Mesenchymal stem cell (in vitro differentiated cells and primary cell): Measurements from ENCODE around the gene OR1N1.

Experiments
- DNase-seq: peaks from one replicate; pipeline ENCODE4 v3.0.0-alpha.2; 2013
- H2AFZ ChIP-seq: one replicate; pipeline ENCODE4 v1.6.1; 2013; ENCODE audit warnings: low read depth, mild to moderate bottlenecking, control low read depth, inconsistent platforms, low read length, moderate library complexity
- H2AK5ac ChIP-seq: 2 replicates; pipeline ENCODE4 v1.6.1; 2013; ENCODE audit warnings: low read length, moderate library complexity, mild to moderate bottlenecking, inconsistent platforms; ENCODE audit not compliant: severe bottlenecking
- H2BK120ac ChIP-seq: one replicate; pipeline ENCODE4 v1.6.1; 2013; ENCODE audit warnings: low read depth, mild to moderate bottlenecking, inconsistent platforms, low read length, moderate library complexity
- H2BK12ac ChIP-seq, 2 experiments: one replicate each; pipeline ENCODE4 v1.6.1; 2013; ENCODE audit warnings: inconsistent platforms in 2 of 2, low read length in 2 of 2, mild to moderate bottlenecking in 2 of 2, moderate library complexity in 2 of 2, control low read depth in 1 of 2
- H2BK15ac ChIP-seq: one replicate; pipeline ENCODE4 v1.6.1; 2013; ENCODE audit warnings: mild to moderate bottlenecking, low read depth, inconsistent platforms; ENCODE audit not compliant: poor library complexity, severe bottlenecking
- H2BK5ac ChIP-seq: 2 replicates; pipeline ENCODE4 v1.6.1; 2013; ENCODE audit warnings: low read depth, mild to moderate bottlenecking, low read length, control low read depth, inconsistent platforms; ENCODE audit not compliant: poor library complexity, severe bottlenecking
- H3K14ac ChIP-seq, 2 experiments: one replicate each; pipeline ENCODE4 v1.6.1; 2013; ENCODE audit warnings: inconsistent platforms in 2 of 2, low read length in 2 of 2, control low read depth in 1 of 2, mild to moderate bottlenecking in 1 of 2, moderate library complexity in 1 of 2
- H3K18ac ChIP-seq, 2 experiments: one replicate each; pipeline ENCODE4 v1.6.1; 2013; ENCODE audit warnings: inconsistent platforms in 2 of 2, low read length in 2 of 2, control low read depth in 1 of 2, low read depth in 1 of 2, mild to moderate bottlenecking in 1 of 2
- H3K23ac ChIP-seq, 2 experiments: one replicate each; pipeline ENCODE4 v1.6.1; 2013; ENCODE audit warnings: inconsistent platforms in 2 of 2, low read length in 2 of 2, mild to moderate bottlenecking in 2 of 2, moderate library complexity in 2 of 2, control low read depth in 1 of 2
- H3K27ac ChIP-seq: 2 replicates; pipeline ENCODE4 v1.5.1; 2013; ENCODE audit warnings: mild to moderate bottlenecking, moderate library complexity, low read length, control low read depth, inconsistent platforms; ENCODE audit not compliant: poor library complexity, severe bottlenecking
- H3K27me3 ChIP-seq, 2 experiments: 2 replicates each; pipeline versions ENCODE4 v1.6.1 to v1.7.0; 2013; ENCODE audit warnings: low read length in 2 of 2, mild to moderate bottlenecking in 2 of 2, moderate library complexity in 2 of 2, control low read depth in 1 of 2, inconsistent platforms in 1 of 2; ENCODE audit not compliant: control insufficient read depth in 1 of 2, insufficient read depth in 1 of 2
- H3K36me3 ChIP-seq, 2 experiments: 2 replicates each; pipeline versions ENCODE4 v1.6.1 to v1.7.0; 2013; ENCODE audit warnings: low read length in 2 of 2, control low read depth in 1 of 2, inconsistent platforms in 1 of 2, low read depth in 1 of 2, mild to moderate bottlenecking in 1 of 2; ENCODE audit not compliant: insufficient read depth in 2 of 2, control insufficient read depth in 1 of 2
- H3K4ac ChIP-seq, 2 experiments: one replicate each; pipeline ENCODE4 v1.6.1; 2013; ENCODE audit warnings: inconsistent platforms in 2 of 2, low read length in 2 of 2, mild to moderate bottlenecking in 2 of 2, moderate library complexity in 2 of 2, control low read depth in 1 of 2, low read depth in 1 of 2
- H3K4me1 ChIP-seq: 2 replicates; pipeline ENCODE4 v1.6.1; 2013; ENCODE audit warnings: low read depth, low read length, control low read depth; ENCODE audit not compliant: control insufficient read depth, insufficient read depth
- H3K4me2 ChIP-seq: 2 replicates; pipeline ENCODE4 v1.6.1; 2013; ENCODE audit warnings: low read length, mild to moderate bottlenecking, inconsistent platforms; ENCODE audit not compliant: poor library complexity, severe bottlenecking
- H3K4me3 ChIP-seq, 2 experiments: 2 replicates each; pipeline versions ENCODE4 v1.5.1 to v1.7.0; 2013; ENCODE audit warnings: low read length in 2 of 2, mild to moderate bottlenecking in 2 of 2, control low read depth in 1 of 2, low read depth in 1 of 2; ENCODE audit not compliant: insufficient read depth in 1 of 2
- H3K79me1 ChIP-seq: replicated peaks from 2 replicates; pipeline ENCODE4 v1.6.1; 2013; ENCODE audit warnings: mild to moderate bottlenecking, control low read depth, low read length, inconsistent platforms; ENCODE audit not compliant: poor library complexity, severe bottlenecking
- H3K9ac ChIP-seq: 2 replicates; pipeline ENCODE4 v1.7.0; 2013; ENCODE audit warnings: mild to moderate bottlenecking, low read length, moderate library complexity
- H3K9me3 ChIP-seq: 2 replicates; pipeline ENCODE4 v1.7.0; 2013; ENCODE audit warnings: mild to moderate bottlenecking, low read length; ENCODE audit not compliant: control insufficient read depth
- H4K8ac ChIP-seq: one replicate; pipeline ENCODE4 v1.6.1; 2013; ENCODE audit warnings: inconsistent platforms, mild to moderate bottlenecking, low read length, moderate library complexity
- H4K91ac ChIP-seq: one replicate; pipeline ENCODE4 v1.6.1; 2013; ENCODE audit warnings: mild to moderate bottlenecking, low read length, inconsistent platforms
- WGBS: methylation state at CpG from one replicate; pipeline ENCODE4 v1.1.7; 2013; ENCODE audit warnings: mixed read lengths; 5-methylcytosine and 5-hydroxymethylcytosine counted together

OR1N1 gene

GRCh38 chr9:122477826-122478225 is 49.3 kb downstream of the OR1N1 start, which contains the start of gene OR1J1:
TSS of gene OR1J1 (minus strand) at chr9:122477926. CDS start at chr9:122477926, 0 bp downstream.
- H3K9ac ChIP-seq: no peak within 1 kb of the TSS
- no peak within 1 kb of the TSS for H2AFZ ChIP-seq
- H3K27ac ChIP-seq: no peak within 1 kb of the TSS
- no peak within 1 kb of the TSS for H3K4me2 ChIP-seq
- DNase-seq: no peak
- H3K4ac ChIP-seq: no peak within 1 kb of the TSS
- H3K4me1 ChIP-seq: no peaks in the 10 kb centered on the region
- no peak within 1 kb of the TSS for H2AK5ac ChIP-seq
- no peaks in the 10 kb centered on the region for H3K79me1 ChIP-seq
- no peak within 1 kb of the TSS for H3K14ac ChIP-seq
- H2BK120ac ChIP-seq: no peak within 1 kb of the TSS
- H3K9me3 ChIP-seq: no peaks in the 10 kb centered on the region
- H3K23ac ChIP-seq: no peak within 1 kb of the TSS
- no peak within 1 kb of the TSS for H2BK12ac ChIP-seq
- H4K91ac ChIP-seq: no peak within 1 kb of the TSS
- H3K18ac ChIP-seq: no peak within 1 kb of the TSS
- H3K36me3 ChIP-seq: no peaks in the 10 kb centered on the region
- H4K8ac ChIP-seq: no peak within 1 kb of the TSS
- peaks cover 0 to 22% of the 10 kb centered on the region in 2 experiments for H3K27me3 ChIP-seq
- no peak within 1 kb of the TSS for H3K4me3 ChIP-seq
- 85% methylated on average over 5 of the region's 6 CpGs for WGBS
- no peak within 1 kb of the TSS for H2BK15ac ChIP-seq
- no peak within 1 kb of the TSS for H2BK5ac ChIP-seq

- Histone ChIP-seq H3K4me2 (no peak overlapping the region), H2BK5ac (no peak overlapping the region), H3K4me1 (no peaks in the 10 kb centered on the region), H2AFZ (no peak overlapping the region), H3K23ac (no peak overlapping the region), H4K91ac (no peak overlapping the region), H2BK15ac (no peak overlapping the region), H3K18ac (no peak overlapping the region), H3K14ac (no peak overlapping the region), H2BK12ac (no peak overlapping the region), H3K27me3 (peaks cover 0 to 22% of the 10 kb centered on the region in 2 experiments), H3K9ac (no peak overlapping the region), H3K4me3 (no peak overlapping the region), H4K8ac (no peak overlapping the region), H3K27ac (no peak overlapping the region), H3K79me1 (no peaks in the 10 kb centered on the region), H3K9me3 (no peaks in the 10 kb centered on the region), H3K36me3 (no peaks in the 10 kb centered on the region), H2AK5ac (no peak overlapping the region), H3K4ac (no peak overlapping the region), H2BK120ac (no peak overlapping the region)
- 77% methylated on average over 3 of the region's 3 CpGs for WGBS
- no peak for DNase-seq
Observed at GRCh38 chr9:122477346-122477745, 49.7 kb downstream of the OR1N1 start.
